Hepatocyte (in vitro differentiated cells): Measurements from ENCODE around the gene SMNDC1.

Experiments
- EZH2 ChIP-seq: fragments of 200-600 bp; sonication (generic); IDR thresholded peaks from 2 replicates; pipeline ENCODE4 v1.6.1; 2016; ENCODE audit warnings: antibody characterized with exemption, mild to moderate bottlenecking, borderline replicate concordance
- TF ChIP-seq, protein P1 (sequence below): fragments of 200-600 bp; sonication (generic); IDR thresholded peaks from 2 replicates; pipeline ENCODE4 v1.5.1; 2016; ENCODE audit warnings: antibody characterized with exemption, mild to moderate bottlenecking; ENCODE audit not compliant: poor library complexity

DNA sequence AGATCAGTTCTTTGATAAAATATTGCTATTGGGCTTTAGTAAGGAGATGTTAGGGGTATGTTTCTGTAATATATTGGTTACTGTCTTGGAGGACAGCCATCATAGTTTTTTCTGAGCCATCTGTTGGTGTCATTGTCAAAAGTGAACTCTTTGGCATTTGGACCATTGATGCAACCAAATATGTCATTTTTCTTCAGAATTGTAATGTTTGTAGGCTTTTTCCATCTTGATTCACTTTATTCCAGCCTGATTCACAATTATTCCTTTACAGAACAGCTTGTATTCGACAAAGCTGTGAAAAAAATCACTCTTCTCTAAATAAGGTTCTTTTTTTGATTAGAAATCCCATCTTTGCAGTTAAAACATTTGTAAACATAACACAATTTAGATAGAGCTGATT lies 37.4 kb downstream of the SMNDC1 start:
- TF ChIP-seq, protein P1, sequence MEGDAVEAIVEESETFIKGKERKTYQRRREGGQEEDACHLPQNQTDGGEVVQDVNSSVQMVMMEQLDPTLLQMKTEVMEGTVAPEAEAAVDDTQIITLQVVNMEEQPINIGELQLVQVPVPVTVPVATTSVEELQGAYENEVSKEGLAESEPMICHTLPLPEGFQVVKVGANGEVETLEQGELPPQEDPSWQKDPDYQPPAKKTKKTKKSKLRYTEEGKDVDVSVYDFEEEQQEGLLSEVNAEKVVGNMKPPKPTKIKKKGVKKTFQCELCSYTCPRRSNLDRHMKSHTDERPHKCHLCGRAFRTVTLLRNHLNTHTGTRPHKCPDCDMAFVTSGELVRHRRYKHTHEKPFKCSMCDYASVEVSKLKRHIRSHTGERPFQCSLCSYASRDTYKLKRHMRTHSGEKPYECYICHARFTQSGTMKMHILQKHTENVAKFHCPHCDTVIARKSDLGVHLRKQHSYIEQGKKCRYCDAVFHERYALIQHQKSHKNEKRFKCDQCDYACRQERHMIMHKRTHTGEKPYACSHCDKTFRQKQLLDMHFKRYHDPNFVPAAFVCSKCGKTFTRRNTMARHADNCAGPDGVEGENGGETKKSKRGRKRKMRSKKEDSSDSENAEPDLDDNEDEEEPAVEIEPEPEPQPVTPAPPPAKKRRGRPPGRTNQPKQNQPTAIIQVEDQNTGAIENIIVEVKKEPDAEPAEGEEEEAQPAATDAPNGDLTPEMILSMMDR: no peak
- no peak for TF ChIP-seq EZH2
